MM.1S (cell line): Measurements from ENCODE around the gene RGMA.
A peak's percentile ranks its signal among the peaks of the same experiment; 100 is the strongest.

Experiments
- DNase-seq: peaks from one replicate; pipeline ENCODE4 v3.0.0-alpha.2; 2015
- H2AFZ ChIP-seq: fragments of 300-600 bp; sonication (generic); 2 replicates; pipeline ENCODE4 v1.6.0; 2016; ENCODE audit warnings: antibody characterized with exemption, low read length
- H3F3A ChIP-seq: fragments of 300-600 bp; sonication (generic); 2 replicates; pipeline ENCODE4 v1.6.1; 2016; ENCODE audit warnings: mild to moderate bottlenecking, antibody characterized with exemption, low read length, moderate library complexity, mixed read lengths; ENCODE audit not compliant: insufficient read depth
- H3K27ac ChIP-seq: fragments of 300-600 bp; sonication (generic); 2 replicates; pipeline ENCODE4 v1.5.1; 2016; ENCODE audit warnings: mild to moderate bottlenecking, low read length
- H3K27me3 ChIP-seq: fragments of 300-600 bp; sonication (generic); replicated peaks from 2 replicates; pipeline ENCODE4 v1.6.0; 2016; ENCODE audit warnings: low read length; ENCODE audit not compliant: insufficient read depth
- H3K36me3 ChIP-seq: fragments of 300-600 bp; sonication (generic); replicated peaks from 2 replicates; pipeline ENCODE4 v1.6.1; 2016; ENCODE audit warnings: mild to moderate bottlenecking, low read length, mixed read lengths; ENCODE audit not compliant: insufficient read depth
- H3K4me1 ChIP-seq: fragments of 300-600 bp; sonication (generic); 2 replicates; pipeline ENCODE4 v1.6.1; 2016; ENCODE audit warnings: low read length, mixed read lengths
- H3K4me2 ChIP-seq: fragments of 300-600 bp; sonication (generic); 2 replicates; pipeline ENCODE4 v1.6.0; 2016; ENCODE audit warnings: low read depth, low read length
- H3K4me3 ChIP-seq: fragments of 300-600 bp; sonication (generic); 2 replicates; pipeline ENCODE4 v1.5.1; 2016; ENCODE audit warnings: low read length, mixed read lengths
- H3K79me2 ChIP-seq: fragments of 300-600 bp; sonication (generic); 2 replicates; pipeline ENCODE4 v1.6.1; 2016; ENCODE audit warnings: mixed run types, low read length, mixed read lengths
- H3K9ac ChIP-seq: fragments of 300-600 bp; sonication (generic); 2 replicates; pipeline ENCODE4 v1.6.1; 2016; ENCODE audit warnings: low read length, mixed read lengths
- H3K9me2 ChIP-seq: fragments of 300-600 bp; sonication (generic); replicated peaks from 2 replicates; pipeline ENCODE4 v1.6.1; 2016; ENCODE audit warnings: mild to moderate bottlenecking, low read length, mixed read lengths; ENCODE audit not compliant: insufficient read depth
- H3K9me3 ChIP-seq: fragments of 300-600 bp; sonication (generic); replicated peaks from 2 replicates; pipeline ENCODE4 v1.6.1; 2016; ENCODE audit warnings: mild to moderate bottlenecking, low read length, mixed read lengths; ENCODE audit not compliant: insufficient read depth
- H4K20me1 ChIP-seq: fragments of 300-600 bp; sonication (generic); 2 replicates; pipeline ENCODE4 v1.6.1; 2016; ENCODE audit warnings: mild to moderate bottlenecking, low read length, moderate library complexity, mixed read lengths; ENCODE audit not compliant: insufficient read depth
- EZH2 ChIP-seq: fragments of 300-600 bp; sonication (generic); optimal IDR thresholded peaks from 2 replicates; pipeline ENCODE3; 2017; ENCODE audit warnings: low read depth, mild to moderate bottlenecking, antibody characterized with exemption, low read length, mixed read lengths
- EZH2phosphoT487 ChIP-seq: fragments of 300-600 bp; sonication (generic); IDR thresholded peaks from 2 replicates; pipeline ENCODE4 v1.6.1; 2018; ENCODE audit warnings: antibody characterized with exemption, low read length
- TF ChIP-seq, protein P1 (sequence below): fragments of 300-600 bp; sonication (generic); IDR thresholded peaks from 2 replicates; pipeline ENCODE4 v1.5.1; 2016; ENCODE audit warnings: antibody characterized with exemption, low read length, mixed read lengths

Gene RGMA

GRCh38 chr15:93036951-93037819, 51.8 kb downstream of the RGMA start:
- Histone ChIP-seq H3K36me3 (no peaks in the 10 kb centered on the region), H3F3A (no peaks in the 10 kb centered on the region), H3K9me3 (no peaks in the 10 kb centered on the region), H3K27me3 (peaks cover 5% of the 10 kb centered on the region; the same call in 1 of the 2 replicates), H3K4me1 (0 out of 2 replicates have a peak, but pooled peaks cover 4% of the 10 kb centered on the region), H4K20me1 (no peaks in the 10 kb centered on the region), H3K9ac (no peak overlapping the region), H3K4me2 (no peak overlapping the region), H3K27ac (no peak overlapping the region), H3K79me2 (no peaks in the 10 kb centered on the region), H3K9me2 (no peaks in the 10 kb centered on the region), H3K4me3 (no peak overlapping the region), H2AFZ (no peak overlapping the region)
- TF ChIP-seq, protein P1, sequence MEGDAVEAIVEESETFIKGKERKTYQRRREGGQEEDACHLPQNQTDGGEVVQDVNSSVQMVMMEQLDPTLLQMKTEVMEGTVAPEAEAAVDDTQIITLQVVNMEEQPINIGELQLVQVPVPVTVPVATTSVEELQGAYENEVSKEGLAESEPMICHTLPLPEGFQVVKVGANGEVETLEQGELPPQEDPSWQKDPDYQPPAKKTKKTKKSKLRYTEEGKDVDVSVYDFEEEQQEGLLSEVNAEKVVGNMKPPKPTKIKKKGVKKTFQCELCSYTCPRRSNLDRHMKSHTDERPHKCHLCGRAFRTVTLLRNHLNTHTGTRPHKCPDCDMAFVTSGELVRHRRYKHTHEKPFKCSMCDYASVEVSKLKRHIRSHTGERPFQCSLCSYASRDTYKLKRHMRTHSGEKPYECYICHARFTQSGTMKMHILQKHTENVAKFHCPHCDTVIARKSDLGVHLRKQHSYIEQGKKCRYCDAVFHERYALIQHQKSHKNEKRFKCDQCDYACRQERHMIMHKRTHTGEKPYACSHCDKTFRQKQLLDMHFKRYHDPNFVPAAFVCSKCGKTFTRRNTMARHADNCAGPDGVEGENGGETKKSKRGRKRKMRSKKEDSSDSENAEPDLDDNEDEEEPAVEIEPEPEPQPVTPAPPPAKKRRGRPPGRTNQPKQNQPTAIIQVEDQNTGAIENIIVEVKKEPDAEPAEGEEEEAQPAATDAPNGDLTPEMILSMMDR, result no peak
- TF ChIP-seq EZH2phosphoT487, result no peak
- TF ChIP-seq EZH2, result no peak
- no peak for DNase-seq

- H3K36me3 ChIP-seq, result no peaks in the 10 kb centered on the region
- peak overlapping the region; percentile 6; the same call in 1 of the 2 replicates for H3K4me3 ChIP-seq
- no peaks in the 10 kb centered on the region for H3K9me3 ChIP-seq
- H2AFZ ChIP-seq, result peak overlapping the region; percentile 44
- no peaks in the 10 kb centered on the region for H4K20me1 ChIP-seq
- no peaks in the 10 kb centered on the region for H3F3A ChIP-seq
- 0 out of 2 replicates have a peak, but pooled peaks cover 4% of the 10 kb centered on the region for H3K4me1 ChIP-seq
- H3K4me2 ChIP-seq, result peak overlapping the region; percentile 38
- H3K27ac ChIP-seq, result no peak overlapping the region
- DNase-seq, result peak; percentile 56
- TF ChIP-seq, protein P1, result peak; percentile 82
- TF ChIP-seq EZH2phosphoT487 (no peak), EZH2 (no peak)
- no peaks in the 10 kb centered on the region for H3K9me2 ChIP-seq
- peaks cover 5% of the 10 kb centered on the region; the same call in 1 of the 2 replicates for H3K27me3 ChIP-seq
- peak overlapping the region; percentile 5; the same call in 1 of the 2 replicates for H3K9ac ChIP-seq
- H3K79me2 ChIP-seq, result no peaks in the 10 kb centered on the region
Observed at GRCh38 chr15:93035953-93036810, 52.8 kb downstream of the RGMA start.

DNA sequence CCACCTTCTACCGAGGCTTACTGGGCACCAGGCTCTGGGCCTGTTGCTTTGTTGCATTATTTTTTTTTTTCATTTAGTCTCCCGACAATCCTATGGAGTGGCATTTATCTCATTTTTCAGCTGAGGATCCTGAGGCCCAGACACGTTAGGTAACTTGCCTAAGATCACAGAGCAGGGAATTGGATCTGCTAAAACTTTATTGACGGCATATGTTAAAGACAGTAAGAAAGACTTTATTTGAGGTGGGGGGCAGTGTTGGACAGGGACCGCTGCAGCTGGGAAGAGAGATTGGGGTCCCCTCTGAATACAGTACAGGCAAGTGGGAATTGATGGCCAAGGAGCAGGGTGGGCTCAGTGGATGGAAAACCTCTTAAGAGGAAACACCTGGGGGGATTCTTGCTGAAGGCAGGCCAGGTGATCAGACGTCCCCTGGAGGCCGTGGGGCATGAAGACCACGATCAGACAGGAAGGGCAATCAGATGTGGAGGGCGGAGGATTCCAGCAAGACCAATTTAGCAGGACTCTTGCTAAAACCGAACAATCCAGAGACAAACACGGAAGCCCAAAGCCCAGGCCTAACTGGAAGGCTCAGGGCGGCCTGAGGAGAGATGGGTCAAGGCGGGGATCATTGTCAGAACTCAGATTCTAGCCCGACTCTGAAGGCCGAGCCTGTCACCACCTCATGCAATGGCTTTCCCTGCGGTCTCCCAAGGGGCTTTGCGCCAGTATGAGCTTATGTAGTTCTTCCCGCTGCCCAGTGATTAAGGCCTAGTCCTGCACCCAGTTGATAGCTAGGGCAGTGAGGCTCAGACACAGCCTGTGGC, 53.7 kb downstream of the RGMA start:
- no peaks in the 10 kb centered on the region for H3F3A ChIP-seq
- peak overlapping the region; percentile 6; the same call in 1 of the 2 replicates for H3K4me3 ChIP-seq
- peak overlapping the region; percentile 5; the same call in 1 of the 2 replicates for H3K9ac ChIP-seq
- H3K9me2 ChIP-seq, result no peaks in the 10 kb centered on the region
- DNase-seq, result no peak
- H3K9me3 ChIP-seq, result no peaks in the 10 kb centered on the region
- no peaks in the 10 kb centered on the region for H3K79me2 ChIP-seq
- peaks cover 5% of the 10 kb centered on the region; the same call in 1 of the 2 replicates for H3K27me3 ChIP-seq
- H3K4me1 ChIP-seq, result 0 out of 2 replicates have a peak, but pooled peaks cover 4% of the 10 kb centered on the region
- no peaks in the 10 kb centered on the region for H4K20me1 ChIP-seq
- no peak overlapping the region for H3K27ac ChIP-seq
- H2AFZ ChIP-seq, result peak overlapping the region; percentile 44
- peak overlapping the region; percentile 38; the same call in 1 of the 2 replicates for H3K4me2 ChIP-seq
- H3K36me3 ChIP-seq, result no peaks in the 10 kb centered on the region
- no peak for TF ChIP-seq EZH2phosphoT487
- TF ChIP-seq, protein P1, result no peak
- TF ChIP-seq EZH2, result no peak
